ENCODE measurements around the gene EPAS1.

Gene EPAS1

GRCh38 chr2:46303233-46303632, 6.0 kb downstream of the EPAS1 start:
- no peak for DNase-seq

- no peak for DNase-seq
Measured at GRCh38 chr2:46303822-46304221, 6.6 kb downstream of the EPAS1 start.

- DNase-seq: no peak
Measured at GRCh38 chr2:46304635-46305034, 7.4 kb downstream of the EPAS1 start.

GRCh38 chr2:46305187-46305586, 8.0 kb downstream of the EPAS1 start:
- no peak for DNase-seq

GRCh38 chr2:46305767-46306166, 8.6 kb downstream of the EPAS1 start:
- DNase-seq: no peak

GRCh38 chr2:46306330-46306751, 9.1 kb downstream of the EPAS1 start:
- DNase-seq: no peak

- DNase-seq: no peak
Measured at GRCh38 chr2:46306988-46307655, 9.9 kb downstream of the EPAS1 start.

- DNase-seq: no peak
Measured at GRCh38 chr2:46308081-46308480, 10.9 kb downstream of the EPAS1 start.

- no peak for DNase-seq
Measured at GRCh38 chr2:46308629-46309028, 11.4 kb downstream of the EPAS1 start.

GRCh38 chr2:46309052-46309953, 12.1 kb downstream of the EPAS1 start:
- DNase-seq: no peak

- no peak for DNase-seq
Measured at GRCh38 chr2:46310446-46310845, 13.2 kb downstream of the EPAS1 start.

GRCh38 chr2:46311651-46312223, 14.5 kb downstream of the EPAS1 start:
- no peak for DNase-seq

GRCh38 chr2:46313063-46313462, 15.9 kb downstream of the EPAS1 start:
- no peak for DNase-seq

GRCh38 chr2:46314065-46314835, 17.0 kb downstream of the EPAS1 start:
- DNase-seq: no peak

GRCh38 chr2:46315103-46315890, 18.1 kb downstream of the EPAS1 start:
- no peak for DNase-seq

- no peak for DNase-seq
Measured at GRCh38 chr2:46317094-46317486, 19.9 kb downstream of the EPAS1 start.

- no peak for DNase-seq
Measured at GRCh38 chr2:46318579-46319460, 21.6 kb downstream of the EPAS1 start.

- no peak for DNase-seq
Measured at GRCh38 chr2:46319711-46320110, 22.5 kb downstream of the EPAS1 start.

GRCh38 chr2:46320141-46320567, 22.9 kb downstream of the EPAS1 start:
- DNase-seq: no peak

GRCh38 chr2:46323730-46324129, 26.5 kb downstream of the EPAS1 start:
- no peak for DNase-seq

Data from activated T-cell treated with anti-CD3 and anti-CD28 coated beads, Interleukin-2, amount 50 U/mL, for 1 hour (primary cell).